ENCODE measurements around the gene TBX19.
A peak's percentile ranks its signal among the peaks of the same experiment; 100 is the strongest.

The TBX19 gene

DNA sequence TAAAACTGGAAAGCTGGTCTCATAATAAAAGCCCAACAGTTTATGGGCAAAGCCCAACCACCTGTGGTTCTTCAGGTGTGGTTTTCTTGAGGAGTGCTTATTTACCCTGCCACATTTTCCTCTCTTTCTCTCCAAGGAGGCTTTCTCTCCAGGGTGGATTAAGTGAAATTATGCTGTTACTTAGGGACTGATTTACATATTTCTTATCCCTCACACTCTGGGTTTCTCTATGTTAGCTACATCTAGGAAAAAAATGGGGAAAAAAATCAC is 4.8 kb downstream of the TBX19 start:
- DNase-seq = no peak

DNA sequence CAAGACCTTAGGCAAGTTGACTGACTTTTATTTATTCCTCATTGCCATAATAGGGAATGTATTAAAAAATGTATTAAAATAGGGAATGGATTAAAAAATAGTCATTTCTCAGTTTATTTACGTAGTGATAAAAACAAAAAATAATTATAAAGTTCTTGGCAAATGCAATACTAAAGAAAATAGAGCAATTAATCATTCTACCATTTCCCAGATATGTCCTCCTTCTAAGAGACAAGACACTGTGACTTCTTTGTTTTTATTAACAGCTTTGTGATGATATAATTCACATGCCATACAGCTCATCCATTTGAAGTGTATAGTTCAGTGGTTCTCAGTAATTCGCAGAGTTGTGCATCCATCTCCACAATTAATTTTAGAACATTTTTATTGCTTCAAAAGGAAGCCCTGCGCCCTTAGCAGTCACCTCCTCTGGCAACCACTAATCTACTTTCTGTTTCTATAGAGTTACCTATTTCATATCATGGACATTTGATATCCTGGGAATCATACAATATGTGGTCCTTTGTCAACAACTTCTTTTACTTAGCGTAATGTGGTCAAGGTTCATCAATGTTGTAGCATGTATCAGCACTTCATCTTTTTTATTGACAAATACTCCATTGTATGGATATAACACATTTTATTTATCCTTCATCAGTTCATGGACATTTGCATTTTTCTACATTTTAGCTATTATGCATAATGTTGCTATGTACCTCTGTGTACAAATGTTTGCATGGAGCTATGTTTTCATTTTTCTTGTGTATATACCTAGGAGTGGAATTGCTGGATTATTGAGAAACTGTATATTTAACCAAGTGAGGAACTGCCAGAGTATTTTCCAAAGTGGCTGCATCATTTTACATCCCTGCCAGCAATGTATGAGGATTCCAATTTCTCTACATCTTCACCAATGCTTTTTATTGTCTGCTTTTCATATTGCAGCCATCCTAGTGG is 5.6 kb downstream of the TBX19 start:
- no peak for DNase-seq

DNA sequence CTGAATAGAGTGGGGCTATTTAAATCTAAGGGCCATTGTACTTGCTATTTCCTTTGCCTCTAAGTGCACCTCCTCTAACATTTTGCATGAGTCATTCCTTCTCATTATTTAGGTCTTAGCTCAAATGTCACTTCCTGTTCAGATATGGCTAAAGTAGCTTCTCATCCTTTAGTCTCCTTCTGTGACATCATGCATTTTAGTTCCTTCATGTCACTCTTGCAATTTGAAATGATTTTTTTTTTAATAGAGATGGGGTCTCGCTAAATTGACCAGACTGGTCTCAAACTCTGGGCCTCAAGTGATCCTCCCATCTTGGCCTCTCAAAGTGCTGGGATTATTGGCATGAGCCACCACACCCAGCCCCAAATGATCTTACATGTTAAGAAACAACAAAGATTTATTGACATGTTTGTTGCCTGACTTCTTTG is 6.6 kb downstream of the TBX19 start:
- DNase-seq = peak; percentile 59 to 64

DNA sequence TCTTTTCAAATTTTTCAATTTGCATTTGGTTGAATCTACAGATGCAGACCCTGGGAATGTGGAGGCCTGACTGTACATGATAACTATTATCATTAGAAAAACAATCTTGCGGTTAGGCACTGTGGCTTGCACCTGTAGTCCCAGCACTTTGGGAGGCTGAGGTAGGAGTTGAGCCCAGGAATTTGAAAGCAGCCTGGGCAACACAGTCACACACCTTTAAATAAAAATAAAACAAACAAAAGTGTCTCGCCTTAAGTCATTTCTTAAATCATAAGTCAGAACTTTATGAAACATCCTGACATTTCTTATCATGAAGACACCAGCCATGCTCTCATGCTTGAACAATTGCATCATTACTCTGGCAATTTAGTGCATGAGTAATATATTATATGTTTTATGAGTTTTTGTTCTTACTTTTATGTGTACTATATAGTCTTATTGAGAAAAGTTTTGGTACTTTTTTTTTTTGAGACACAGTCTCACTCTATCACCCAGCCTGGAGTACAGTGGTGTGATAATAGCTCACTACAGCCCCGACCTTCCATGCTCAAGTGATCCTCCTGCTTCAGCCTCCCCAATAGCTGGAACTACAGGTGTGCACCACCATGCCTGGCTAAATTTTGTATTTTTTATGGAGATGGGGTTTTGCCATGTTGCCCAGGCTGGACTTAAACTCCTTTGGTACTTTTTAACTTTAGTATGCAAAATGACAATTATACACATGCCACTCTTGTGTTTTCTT is 7.8 kb downstream of the TBX19 start:
- no peak for DNase-seq

DNA sequence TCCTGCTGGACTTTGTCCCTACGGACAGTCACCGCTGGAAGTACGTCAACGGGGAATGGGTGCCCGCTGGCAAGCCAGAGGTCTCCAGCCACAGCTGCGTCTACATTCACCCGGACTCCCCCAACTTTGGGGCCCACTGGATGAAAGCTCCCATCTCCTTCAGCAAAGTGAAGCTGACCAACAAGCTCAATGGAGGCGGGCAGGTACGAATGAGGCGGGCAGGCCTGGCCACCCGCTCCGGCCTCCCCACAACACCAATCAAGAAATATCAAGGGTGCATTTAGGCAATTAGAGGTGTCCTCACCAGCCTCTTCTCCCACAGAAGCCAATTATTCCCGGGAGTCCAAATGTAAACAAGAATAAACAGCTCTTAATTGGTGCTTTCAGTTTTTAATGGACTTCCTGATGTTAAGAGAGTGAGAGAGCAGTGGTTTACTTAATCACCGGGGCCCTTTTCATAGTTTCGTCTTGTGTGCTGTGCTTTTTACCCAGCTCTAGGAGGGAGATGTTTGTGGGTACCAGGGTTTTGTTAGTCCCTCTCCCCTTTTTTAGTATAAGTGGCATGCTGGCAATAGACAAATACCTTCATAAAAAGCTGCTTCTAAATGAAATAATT is 10.7 kb downstream of the TBX19 start:
- DNase-seq = no peak

DNA sequence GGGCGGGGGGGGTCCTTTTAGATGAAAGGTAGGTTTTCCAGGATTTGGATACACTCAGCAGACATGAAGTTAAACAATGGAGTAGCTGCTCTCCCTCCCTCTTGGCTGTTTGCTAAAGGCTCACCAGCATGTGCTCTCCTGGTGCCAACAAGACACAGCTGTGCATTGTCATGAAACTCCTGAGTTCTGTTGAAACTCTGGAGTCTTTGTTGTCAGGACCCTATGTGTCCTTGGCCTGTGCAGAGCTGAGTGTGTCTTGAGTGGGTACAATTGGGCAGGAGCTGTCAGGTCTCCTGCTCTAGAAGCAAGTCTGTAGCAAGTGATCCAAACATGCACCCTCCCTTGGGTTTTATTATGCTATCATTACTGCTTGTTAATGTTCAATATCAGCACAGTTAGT is 12.7 kb downstream of the TBX19 start:
- DNase-seq = no peak

DNA sequence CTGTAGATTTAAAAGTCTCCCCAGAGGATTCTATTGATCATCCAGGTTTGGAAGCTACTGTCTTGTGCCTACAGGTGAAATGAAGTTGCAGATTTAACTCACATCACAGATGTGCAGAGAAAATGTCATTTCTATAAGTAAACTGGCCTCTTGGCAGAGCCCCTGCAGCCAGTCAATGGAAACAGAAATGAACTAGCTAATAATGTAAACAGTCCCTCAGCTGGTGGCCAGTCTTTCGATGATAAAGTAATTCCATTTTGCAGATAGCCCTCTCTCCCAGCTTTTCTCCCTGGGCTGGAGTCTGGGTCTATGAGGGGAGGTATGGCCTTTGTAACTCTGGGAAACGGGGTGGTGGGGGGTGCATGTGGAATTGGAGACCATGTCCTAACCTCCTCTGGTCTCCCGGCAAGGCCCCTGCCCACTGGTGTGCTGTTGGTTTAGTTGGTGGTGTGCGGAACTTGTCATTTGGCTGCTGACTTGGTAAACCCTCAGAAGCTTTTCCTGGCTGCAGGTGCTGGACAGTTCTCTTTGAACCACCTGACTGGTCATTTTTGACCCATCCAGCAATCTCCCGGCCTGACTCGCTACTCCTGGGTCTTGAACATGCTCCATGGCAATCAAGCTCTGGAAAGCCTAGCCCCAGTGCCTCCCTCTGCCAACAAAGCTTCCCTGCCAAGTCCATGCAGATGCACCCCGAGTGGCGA is 14.9 kb downstream of the TBX19 start:
- no peak for DNase-seq

DNA sequence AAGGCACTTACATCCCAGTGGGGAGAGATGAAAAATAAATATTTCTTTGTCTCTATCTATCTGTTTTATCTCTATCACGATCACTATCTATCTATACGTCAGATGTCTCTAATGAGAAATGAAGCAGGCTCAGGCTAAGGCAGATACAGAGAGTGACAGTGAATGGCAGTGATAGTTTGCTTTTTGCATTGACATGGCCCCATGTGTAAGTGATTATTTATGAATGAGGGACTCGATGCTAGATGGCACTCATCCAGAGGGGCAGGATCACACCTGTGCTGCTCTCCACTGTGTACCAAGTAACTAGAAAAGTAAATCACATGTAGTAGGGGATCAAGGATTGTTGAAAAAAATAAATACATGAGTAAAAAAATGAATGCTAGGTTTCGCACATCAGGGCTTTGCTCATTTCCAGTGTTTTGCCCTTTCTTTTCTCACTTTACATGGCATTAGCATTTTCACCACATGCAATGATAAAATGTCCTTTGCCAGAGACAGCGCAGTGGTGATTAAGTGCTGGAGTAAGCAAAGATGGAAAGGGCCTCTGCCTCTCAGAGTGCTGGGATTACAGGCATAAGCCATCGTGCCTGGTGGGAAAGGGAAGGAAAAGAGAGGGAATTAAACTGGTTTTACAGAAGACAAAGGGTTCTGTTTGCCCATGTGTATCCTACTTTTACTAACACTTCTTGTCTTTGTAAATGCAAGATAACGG is 16.5 kb downstream of the TBX19 start:
- no peak for DNase-seq

DNA sequence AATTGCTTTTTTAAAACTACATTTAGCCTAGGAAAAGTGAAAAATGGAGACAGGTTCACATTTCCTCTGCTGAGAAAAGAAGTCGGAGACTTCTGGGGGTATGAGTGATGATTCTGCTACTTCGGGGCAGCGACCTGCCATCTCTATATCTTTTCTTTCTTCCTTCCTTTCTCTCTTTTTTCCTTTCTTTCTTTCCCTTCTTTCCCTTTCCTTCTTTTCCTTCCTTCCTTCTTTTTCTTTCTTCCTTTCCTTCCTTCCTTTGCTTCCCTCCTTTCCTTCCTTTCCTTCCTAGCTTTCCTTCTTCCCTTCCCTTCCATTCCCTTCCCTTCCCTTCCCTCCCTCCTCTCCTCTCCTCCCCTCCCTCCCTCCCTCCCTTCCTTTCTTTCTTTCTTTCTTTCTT is 17.8 kb downstream of the TBX19 start:
- no peak for DNase-seq

DNA sequence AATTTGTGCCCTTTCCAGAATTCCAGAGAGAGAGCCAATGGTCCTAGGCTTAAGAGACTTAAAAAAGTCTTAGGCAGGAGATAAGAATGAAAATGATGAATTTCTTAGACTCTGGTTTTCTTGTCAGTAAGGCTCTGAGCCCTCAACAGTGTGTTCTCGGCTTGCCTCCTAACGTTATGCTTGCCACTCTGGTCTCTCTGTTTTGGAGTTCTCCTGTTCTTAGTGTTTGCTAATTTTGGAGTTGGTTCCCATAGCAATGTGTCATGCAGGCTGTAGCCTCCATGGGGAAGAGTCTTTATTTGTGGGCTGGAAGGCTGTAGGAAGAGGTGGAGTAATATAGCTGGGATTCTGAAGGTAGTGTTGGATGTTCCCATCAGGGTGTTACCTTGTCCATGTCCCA is 19.9 kb downstream of the TBX19 start:
- DNase-seq = no peak

DNA sequence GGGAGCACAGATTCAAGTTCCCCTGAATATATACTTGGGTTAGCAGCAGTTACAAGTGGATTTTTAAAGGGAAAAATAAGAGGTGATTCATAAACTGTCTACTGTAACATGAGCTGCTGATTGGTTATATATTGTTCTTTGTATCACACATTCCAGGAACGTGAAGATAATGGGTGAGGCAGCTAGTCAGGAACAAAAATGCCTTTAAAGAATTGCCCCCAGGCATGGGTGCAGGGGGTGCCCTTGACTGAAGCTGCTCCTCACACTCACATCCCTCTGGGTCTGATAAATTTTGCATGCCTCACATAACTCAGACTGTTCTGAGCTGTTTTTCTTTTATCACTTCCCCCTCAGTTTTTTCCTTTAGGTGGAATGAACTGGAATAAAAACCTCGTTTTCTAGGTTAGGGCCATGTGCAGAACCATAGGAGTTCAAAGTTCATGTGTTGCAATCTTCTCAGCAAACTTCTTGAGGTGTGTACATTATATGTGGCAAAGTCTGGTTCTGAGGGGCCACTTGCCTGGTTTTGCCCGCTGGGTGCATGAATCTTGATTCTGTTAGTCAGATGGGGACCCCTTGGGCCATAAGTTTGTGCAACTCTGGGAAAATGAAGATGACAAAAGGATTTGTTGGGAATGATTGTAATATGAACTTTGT is 21.1 kb downstream of the TBX19 start:
- DNase-seq = no peak

DNA sequence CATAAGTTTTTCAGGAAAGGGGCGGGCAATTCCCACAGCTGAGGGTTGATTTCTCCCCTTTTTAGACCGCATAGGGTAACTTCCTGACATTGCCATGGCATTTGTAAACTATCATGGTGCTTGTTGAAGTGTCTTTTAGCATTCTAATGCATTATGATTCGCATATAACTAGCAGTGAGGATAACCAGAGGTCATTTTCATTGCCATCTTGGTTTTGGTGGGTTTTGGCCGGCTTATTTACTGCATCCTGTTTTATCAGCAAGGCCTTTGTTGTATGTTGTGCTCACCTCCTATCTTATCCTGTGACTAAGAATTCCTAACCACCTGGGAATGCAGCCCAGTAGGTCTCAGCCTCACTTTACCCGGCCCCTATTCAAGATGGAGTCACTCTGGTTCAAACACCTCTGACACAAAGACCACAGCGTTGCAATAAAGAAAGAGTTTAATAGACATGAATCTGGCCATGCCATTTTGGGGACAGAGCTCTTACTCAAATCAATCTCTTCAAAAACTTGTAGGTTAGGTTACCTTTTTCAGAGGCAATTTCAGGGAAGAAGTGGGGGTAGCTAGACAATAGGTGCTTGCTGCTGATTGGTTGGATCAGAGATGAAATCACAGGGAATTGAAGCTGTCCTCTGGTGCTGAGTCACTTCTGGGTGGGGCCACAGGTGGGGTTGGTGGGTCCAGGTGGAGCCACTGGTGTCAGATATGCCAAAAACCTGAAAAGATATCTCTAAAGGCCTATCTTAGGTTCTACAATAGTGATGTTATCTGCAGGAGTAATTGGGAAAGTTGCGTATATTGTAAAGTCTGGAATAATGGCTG is 23.3 kb downstream of the TBX19 start:
- no peak for DNase-seq

DNA sequence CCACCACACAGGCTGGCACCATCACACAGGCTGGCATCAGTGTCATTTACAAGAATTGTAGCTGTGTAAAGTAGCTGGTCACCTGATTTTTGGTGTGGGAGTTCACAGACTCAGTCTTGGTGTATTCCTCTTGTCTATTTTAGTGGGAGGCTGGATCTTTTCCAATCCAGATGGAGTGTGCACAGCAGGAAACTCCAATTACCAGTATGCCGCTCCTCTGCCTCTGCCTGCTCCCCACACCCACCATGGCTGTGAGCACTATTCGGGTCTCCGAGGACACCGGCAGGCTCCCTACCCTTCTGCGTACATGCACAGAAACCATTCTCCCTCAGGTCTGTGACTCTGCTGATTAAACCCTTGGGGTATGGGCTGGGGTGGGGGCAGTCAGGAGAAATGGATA is 24.2 kb downstream of the TBX19 start:
- DNase-seq = no peak

DNA sequence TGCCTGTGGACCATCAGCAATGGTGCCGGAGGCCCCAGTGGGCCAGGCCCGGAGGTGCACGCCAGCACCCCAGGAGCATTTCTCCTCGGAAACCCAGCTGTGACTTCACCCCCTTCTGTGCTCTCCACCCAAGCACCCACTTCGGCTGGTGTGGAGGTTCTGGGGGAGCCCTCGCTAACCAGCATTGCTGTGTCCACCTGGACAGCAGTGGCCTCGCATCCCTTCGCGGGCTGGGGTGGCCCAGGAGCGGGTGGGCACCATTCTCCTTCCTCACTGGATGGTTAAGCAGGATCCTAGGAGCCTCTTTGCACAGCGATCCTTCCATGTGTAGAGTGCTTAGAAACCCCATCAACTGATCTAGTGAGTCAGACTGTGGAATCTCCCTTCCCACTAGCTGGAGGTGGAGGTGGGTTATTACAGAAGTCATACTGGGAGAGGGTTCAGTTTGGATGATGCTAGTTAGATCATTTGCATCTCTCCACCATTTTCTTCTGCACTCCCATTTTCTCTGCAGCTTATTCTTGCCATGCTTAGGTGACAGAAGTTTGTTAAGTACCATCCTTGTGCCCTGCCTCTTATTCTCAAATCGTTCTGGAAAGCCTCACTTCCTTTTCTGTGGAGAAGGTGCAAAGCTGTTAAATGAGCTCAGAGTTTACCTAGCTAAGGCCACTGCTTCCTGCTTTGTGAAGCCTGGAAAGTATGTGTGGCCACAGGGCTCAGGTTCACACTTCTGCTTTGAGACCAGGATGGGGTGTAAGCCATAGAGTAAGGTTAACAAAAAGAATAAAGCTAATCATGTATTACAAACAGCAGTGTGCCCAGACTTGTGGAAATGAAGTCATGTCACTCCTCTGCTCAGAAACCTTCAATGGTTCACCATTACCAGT is 32.3 kb downstream of the TBX19 start:
- DNase-seq = no peak

DNA sequence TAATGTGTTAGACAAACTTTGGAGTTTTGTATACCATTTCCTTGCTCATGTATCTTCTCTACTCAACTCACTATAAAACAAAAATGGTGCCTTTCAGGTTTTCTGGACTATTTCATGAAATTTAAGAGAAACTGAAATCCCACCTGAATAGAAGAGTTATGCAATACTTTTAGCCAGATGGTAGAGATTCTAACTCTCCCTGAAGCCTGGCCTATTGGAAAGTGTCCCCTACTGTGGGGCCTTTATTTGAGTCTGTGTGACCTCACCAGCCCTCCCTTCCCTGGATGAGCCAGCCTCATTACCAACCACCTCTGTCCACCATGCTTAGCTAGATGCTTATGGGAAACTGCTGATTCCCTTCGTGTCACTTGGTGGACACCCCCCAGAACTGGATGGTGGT is 35.5 kb downstream of the TBX19 start:
- no peak for DNase-seq

DNA sequence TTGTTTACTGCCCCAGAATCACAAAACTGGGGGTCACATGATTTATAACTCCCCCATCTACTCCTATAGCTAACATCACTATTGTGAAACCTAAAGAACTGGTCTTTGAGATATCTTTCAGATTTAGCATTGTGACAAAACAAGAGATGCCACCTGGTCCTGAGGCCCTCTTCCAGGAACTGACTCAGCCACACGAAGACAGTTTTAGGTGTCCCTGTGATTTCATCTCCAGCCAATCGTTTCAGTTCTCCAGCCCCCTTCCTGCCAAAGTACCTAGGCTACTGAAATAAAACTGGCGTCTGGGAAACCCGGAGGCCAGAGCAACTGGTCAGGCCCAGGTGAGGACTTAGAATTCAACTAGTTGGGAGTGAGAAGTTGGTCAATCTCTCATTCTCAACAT is 36.6 kb downstream of the TBX19 start:
- no peak for DNase-seq

DNA sequence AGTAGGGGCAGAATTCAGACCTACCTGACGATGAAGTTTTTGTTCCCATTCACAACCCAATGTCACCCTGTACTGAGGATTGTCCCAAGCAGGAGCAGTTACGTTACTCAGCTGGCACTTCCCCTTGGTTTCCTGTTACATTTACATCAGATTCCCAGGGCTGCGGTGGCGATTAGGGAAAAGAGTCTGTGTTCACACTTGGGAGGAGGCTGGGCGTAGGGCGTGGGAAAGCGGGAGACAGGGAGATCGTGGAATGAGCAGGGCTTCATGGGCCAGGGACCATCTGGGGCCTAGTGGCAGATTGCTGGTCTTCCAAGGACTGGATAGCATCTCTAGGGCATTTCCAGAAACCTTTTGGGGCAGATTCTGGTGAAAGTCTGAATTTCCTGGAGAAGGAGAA is 39.0 kb downstream of the TBX19 start:
- DNase-seq = no peak

DNA sequence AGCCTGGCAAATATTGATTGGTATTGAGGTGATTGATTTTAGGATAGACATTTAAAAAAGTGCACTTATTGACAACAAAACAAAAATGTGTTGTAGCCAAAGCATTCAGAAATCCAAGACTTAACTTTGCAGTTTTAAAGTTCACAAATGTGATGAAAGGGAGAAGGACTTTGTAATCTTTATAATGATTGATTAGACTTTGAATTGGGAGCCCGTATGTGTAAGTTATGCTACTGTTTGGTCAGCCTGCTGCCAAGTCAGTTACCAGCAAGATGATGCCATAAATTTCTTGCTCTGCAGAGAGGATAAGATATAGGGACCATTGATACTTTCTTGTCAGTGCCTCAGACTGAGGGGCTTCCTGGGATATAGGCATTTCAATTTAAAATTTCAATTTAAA is 39.5 kb downstream of the TBX19 start:
- no peak for DNase-seq

DNA sequence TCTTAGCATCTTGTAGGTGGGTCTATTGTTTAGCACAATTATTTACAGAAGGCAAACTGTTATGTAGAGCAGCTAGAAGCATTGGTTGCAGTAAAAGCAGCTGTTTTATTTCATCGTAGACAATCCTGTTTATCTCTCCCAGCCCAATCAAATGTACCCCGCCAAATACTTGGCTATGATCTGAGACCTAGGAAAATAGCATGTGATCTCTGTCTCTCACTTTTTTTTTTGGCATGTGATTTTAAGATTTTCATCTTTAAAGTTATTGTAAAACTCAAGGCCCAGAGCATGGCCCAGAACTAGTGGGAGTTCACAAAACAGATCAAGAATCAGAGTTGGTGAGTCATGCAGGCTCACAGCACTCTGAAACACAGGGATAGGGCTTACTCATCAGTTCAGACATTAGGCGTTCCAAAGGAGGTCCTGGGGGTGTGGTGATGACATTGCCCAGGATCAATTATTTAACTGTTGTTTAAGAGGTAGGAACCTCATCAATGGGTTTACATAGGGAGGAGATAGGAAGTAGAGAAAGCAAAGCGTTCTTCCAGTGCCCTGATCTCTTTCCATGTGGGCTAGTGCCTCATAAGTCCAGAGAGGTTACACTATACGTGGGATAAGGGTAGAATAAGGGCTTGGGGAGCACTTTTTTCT is 40.2 kb downstream of the TBX19 start:
- no peak for DNase-seq

DNA sequence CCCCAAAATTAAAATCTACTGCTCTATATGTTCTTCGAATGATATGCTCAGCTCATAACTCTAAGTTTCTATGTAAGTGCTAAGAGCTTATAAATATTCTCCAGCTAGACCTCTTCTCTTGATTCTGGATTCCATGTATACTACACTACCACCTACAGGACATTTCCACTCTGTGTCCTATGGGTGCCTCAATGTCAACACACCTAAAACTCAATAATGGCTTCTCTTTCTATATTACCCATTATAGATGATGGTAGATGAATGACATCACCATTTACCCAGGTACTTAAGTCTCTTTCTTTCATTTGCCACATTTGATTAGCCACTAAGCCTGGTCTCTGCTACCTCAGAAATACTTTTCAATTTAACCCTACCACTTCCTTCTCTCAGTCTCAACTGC is 41.3 kb downstream of the TBX19 start:
- peak; percentile 51 to 60 for DNase-seq

Measured in Kasumi-1 (cell line).